HepG2 (cell line): Measurements from ENCODE around the gene ANKRD13C. TPM values are rescaled to one million over a fixed set of nuclear protein-coding genes. Genes with fewer than 3 reads are reported as not detected.

Experiments used
- KAT8 ChIP-seq: IDR thresholded peaks from 2 replicates; pipeline ENCODE4 v1.6.1; 2016; ENCODE audit warnings: missing genetic modification reagents, missing compliant biosample characterization
- KIAA2018 ChIP-seq: sonication (generic); formaldehyde crosslinking; IDR thresholded peaks from 2 replicates; pipeline ENCODE4 v1.5.0; 2020; ENCODE audit warnings: mild to moderate bottlenecking, missing genetic modification reagents, borderline replicate concordance
- LRRFIP1 ChIP-seq: sonication (generic); formaldehyde crosslinking; conservative IDR thresholded peaks from 2 replicates; pipeline ENCODE4 v1.4.0; 2020; ENCODE audit warnings: missing genetic modification reagents
- MATR3 ChIP-seq: sonication (generic); formaldehyde crosslinking; IDR thresholded peaks from 2 replicates; pipeline ENCODE4 v1.4.0; 2020; ENCODE audit warnings: missing genetic modification reagents
- MTERF4 ChIP-seq: sonication (generic); formaldehyde crosslinking; IDR thresholded peaks from 2 replicates; pipeline ENCODE4 v1.8.0; 2023; ENCODE audit warnings: mild to moderate bottlenecking, missing genetic modification reagents
- NRL ChIP-seq: sonication (generic); formaldehyde crosslinking; IDR thresholded peaks from 2 replicates; pipeline ENCODE4 v1.5.0; 2020; ENCODE audit warnings: missing genetic modification reagents, mild to moderate bottlenecking, moderate library complexity, borderline replicate concordance
- PHF8 ChIP-seq: sonication (generic); formaldehyde crosslinking; IDR thresholded peaks from 2 replicates; pipeline ENCODE4 v1.5.0; 2020; ENCODE audit warnings: missing genetic modification reagents
- SRF ChIP-seq: IDR thresholded peaks from 2 replicates; pipeline ENCODE4 v1.6.1; 2011; ENCODE audit warnings: mild to moderate bottlenecking, low read depth, low read length, moderate library complexity
- ZBTB25 ChIP-seq: IDR thresholded peaks from 2 replicates; pipeline ENCODE4 v1.6.1; 2018; ENCODE audit warnings: missing genetic modification reagents
- ZC3H13 ChIP-seq: sonication (generic); formaldehyde crosslinking; IDR thresholded peaks from 2 replicates; pipeline ENCODE4 v1.8.1; 2023; ENCODE audit warnings: mild to moderate bottlenecking, missing genetic modification reagents, moderate library complexity
- ZNF207 ChIP-seq: fragments of 450-650 bp; IDR thresholded peaks from 2 replicates; pipeline ENCODE4 v1.6.1; 2016; ENCODE audit warnings: antibody characterized with exemption, borderline replicate concordance
- ZNF543 ChIP-seq: sonication (generic); formaldehyde crosslinking; IDR thresholded peaks from 2 replicates; pipeline ENCODE4 v1.4.0; 2020; ENCODE audit warnings: mild to moderate bottlenecking, missing genetic modification reagents
- ZNF605 ChIP-seq: sonication (generic); formaldehyde crosslinking; IDR thresholded peaks from 2 replicates; pipeline ENCODE4 v1.8.0; 2022; ENCODE audit warnings: mild to moderate bottlenecking, missing genetic modification reagents
- ZNF784 ChIP-seq: sonication (generic); formaldehyde crosslinking; IDR thresholded peaks from 2 replicates; pipeline ENCODE4 v1.5.1; 2020; ENCODE audit warnings: missing genetic modification reagents, mild to moderate bottlenecking, borderline replicate concordance
- ZNF788 ChIP-seq: sonication (generic); formaldehyde crosslinking; IDR thresholded peaks from 2 replicates; pipeline ENCODE4 v1.5.0; 2020; ENCODE audit warnings: mild to moderate bottlenecking, missing genetic modification reagents, borderline replicate concordance
- polyA plus RNA-seq, 8 experiments: library from polyadenylated mRNA; depleted of rRNA in 3 of 8; stranded (reverse) in 7 of 8; unstranded in 1 of 8; fragments of >200 nt; fragmentation: Illumina TruSeq in 4 of 8; extraction: Trizol in 4 of 8; gene quantifications; 2 replicates each; pipeline versions ENCODE4 v1.2.1 to v1.2.3, GENCODE V29; 2011 to 2016; ENCODE audit warnings: low read depth in 4 of 8, missing spikeins in 1 of 8, mixed read lengths in 1 of 8; ENCODE audit not compliant: insufficient read depth in 1 of 8
- total RNA-seq, 5 experiments: library from RNA; depleted of rRNA; stranded (reverse); fragments of >200 nt; fragmentation: Illumina TruSeq; extraction: Trizol; gene quantifications; 2 replicates each; pipeline ENCODE4 v1.2.3, GENCODE V29; 2016; ENCODE audit warnings: low read depth in 1 of 5

The ANKRD13C gene
- total and polyA plus RNA-seq, 2 of the 13 experiments (the other 11 are each of a cell fraction or from before 2014, with no cell fraction given) = 6.2 to 17.6 TPM

- peak; percentile 76; the same call in 1 of the 2 replicates for TF ChIP-seq MTERF4 (CRISPR knock-in tag)
- peak; percentile 77; the same call in 1 of the 2 replicates for TF ChIP-seq ZC3H13 (CRISPR knock-in tag)
- TF ChIP-seq KIAA2018 = no peak
- TF ChIP-seq KAT8 (CRISPR knock-in tag) = peak; percentile 82
- no peak for TF ChIP-seq SRF
- TF ChIP-seq ZNF543 (CRISPR knock-in tag) = peak; percentile 80; the same call in 1 of the 2 replicates
- peak; percentile 83; the same call in 1 of the 2 replicates for TF ChIP-seq NRL (CRISPR knock-in tag)
- no peak for TF ChIP-seq MATR3 (CRISPR knock-in tag)
- TF ChIP-seq ZNF605 = peak; percentile 90
- TF ChIP-seq PHF8 (CRISPR knock-in tag) = peak; percentile 93
- TF ChIP-seq ZBTB25 (CRISPR knock-in tag) = no peak
- no peak for TF ChIP-seq LRRFIP1 (CRISPR knock-in tag)
- no peak for TF ChIP-seq ZNF207
- no peak for TF ChIP-seq ZNF784 (CRISPR knock-in tag)
- TF ChIP-seq ZNF788 (CRISPR knock-in tag) = peak; percentile 71; the same call in 1 of the 2 replicates
Measured at GRCh38 chr1:70354332-70355110, at the start of gene ANKRD13C (continued).
